ENCODE data around the gene CRTC1. TPM values are rescaled to one million over a fixed set of nuclear protein-coding genes. Genes with fewer than 3 reads are reported as not detected.
A peak's percentile ranks its signal among the peaks of the same experiment; 100 is the strongest.

CRTC1 gene
- total RNA-seq, 4 donors from 2014 or later, result 2.8 to 6.5 (median 5.6) TPM

DNA sequence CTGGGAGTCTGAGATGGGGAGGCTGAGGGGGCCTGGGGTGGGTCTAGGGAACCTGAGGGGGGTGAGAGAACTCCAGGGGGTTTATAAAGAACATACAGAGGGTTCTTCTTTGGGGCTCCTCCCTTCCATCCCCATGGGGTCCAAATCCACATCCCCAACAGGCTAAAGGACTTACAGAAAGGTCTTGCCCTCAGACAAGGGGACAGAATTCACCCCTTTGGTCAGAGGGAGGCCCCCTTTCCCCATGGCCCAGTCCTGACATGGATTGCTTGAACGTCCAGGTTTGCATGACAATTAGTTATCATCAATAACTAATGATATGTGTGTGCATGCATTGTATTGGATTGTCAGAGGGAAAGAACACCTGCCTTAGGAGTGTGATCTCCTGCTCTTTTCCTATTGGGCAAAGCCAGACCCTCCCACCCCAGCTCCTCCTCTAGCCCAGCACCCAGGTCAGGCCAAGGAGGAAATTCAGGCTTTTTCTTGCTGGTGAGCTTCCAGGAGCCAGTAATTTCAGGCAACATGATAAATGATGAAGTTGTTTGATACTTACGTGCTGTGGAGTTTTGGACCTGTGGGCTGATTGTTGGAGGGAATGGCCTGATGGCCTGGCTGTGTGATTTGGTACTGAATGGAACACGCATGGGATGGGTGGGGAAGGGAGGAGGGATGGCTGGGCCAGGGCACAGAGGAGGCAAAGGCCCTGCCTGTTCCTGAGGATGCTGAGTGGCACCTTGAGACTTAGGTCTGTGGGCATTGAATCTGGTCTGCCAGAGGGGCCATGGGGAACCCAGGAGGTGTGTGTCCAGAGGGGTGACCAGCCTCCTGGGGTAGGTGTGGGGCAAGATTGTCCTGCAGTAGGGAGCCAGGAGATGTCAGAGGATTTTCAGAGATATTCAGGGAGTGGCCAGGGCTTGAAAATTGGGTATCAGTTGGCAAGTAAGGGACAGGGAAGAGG, 45.5 kb upstream of the CRTC1 start:
- TF ChIP-seq, protein P1, sequence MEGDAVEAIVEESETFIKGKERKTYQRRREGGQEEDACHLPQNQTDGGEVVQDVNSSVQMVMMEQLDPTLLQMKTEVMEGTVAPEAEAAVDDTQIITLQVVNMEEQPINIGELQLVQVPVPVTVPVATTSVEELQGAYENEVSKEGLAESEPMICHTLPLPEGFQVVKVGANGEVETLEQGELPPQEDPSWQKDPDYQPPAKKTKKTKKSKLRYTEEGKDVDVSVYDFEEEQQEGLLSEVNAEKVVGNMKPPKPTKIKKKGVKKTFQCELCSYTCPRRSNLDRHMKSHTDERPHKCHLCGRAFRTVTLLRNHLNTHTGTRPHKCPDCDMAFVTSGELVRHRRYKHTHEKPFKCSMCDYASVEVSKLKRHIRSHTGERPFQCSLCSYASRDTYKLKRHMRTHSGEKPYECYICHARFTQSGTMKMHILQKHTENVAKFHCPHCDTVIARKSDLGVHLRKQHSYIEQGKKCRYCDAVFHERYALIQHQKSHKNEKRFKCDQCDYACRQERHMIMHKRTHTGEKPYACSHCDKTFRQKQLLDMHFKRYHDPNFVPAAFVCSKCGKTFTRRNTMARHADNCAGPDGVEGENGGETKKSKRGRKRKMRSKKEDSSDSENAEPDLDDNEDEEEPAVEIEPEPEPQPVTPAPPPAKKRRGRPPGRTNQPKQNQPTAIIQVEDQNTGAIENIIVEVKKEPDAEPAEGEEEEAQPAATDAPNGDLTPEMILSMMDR (IDR thresholded peaks at IDR 0.05), result no peak
- DNase-seq (ENCODE audit: low spot score) (no peak), ATAC-seq (ENCODE audit: low FRiP score) (no peak)

GRCh38 chr19:18639706-18640243, 43.7 kb upstream of the CRTC1 start:
- ATAC-seq (ENCODE audit: low FRiP score), result no peak
- TF ChIP-seq, protein P1 (IDR thresholded peaks at IDR 0.05), result no peak
- DNase-seq (ENCODE audit: low spot score), result no peak

- ATAC-seq (ENCODE audit: low FRiP score), result no peak
Observed at GRCh38 chr19:18644196-18645034, 39.1 kb upstream of the CRTC1 start.

GRCh38 chr19:18645035-18645511, 38.4 kb upstream of the CRTC1 start:
- peak; percentile 46 for ATAC-seq (ENCODE audit: low FRiP score)

More at GRCh38 chr19:18644196-18645034, 39.1 kb upstream of the CRTC1 start:
- no peak for DNase-seq (ENCODE audit: low spot score)
- TF ChIP-seq, protein P1 (IDR thresholded peaks at IDR 0.05), result no peak

DNA sequence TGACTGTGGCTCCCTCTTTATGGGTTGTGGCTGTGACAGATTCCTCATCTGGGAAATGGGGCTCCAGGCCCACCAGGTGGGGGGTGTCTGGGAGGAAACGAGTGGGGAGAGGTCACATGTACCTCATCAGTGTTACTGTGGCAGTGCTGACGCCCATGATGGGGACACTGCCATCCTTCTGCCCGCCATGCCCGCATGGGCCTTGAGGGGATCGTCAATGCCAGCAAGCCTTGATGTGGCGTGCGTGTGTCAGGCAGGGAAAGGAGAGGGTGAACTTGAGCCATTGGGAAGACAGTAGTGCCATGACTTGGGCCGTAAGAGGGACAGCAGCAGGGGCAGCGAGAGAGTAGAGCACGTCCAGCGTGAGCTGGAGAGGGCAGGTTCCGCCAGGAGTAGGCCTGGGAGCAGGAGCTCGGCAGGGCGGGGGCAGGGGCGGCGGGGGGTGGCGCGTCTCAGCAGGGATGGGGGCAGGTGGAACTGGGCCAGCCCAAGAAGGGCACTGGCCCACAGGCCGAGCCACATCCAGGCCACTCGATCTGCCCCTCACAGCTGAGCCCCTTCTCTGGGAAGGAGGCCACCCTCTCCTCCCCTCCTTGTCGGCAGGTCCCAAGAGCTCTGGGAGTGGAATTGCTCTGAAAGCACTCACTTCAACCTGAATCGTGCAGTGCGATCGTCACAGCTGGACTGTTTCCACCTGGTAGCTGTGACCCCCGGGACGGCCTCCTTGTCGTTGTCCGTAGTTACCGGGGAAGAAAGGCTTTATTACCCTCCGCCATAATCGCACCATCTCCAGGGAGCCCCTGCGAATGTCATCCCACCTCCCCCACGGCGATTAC, 36.7 kb upstream of the CRTC1 start:
- no peak for DNase-seq (ENCODE audit: low spot score)
- no peak for ATAC-seq (ENCODE audit: low FRiP score)
- TF ChIP-seq, protein P1 (IDR thresholded peaks at IDR 0.05), result no peak

More at GRCh38 chr19:18645035-18645511, 38.4 kb upstream of the CRTC1 start:
- TF ChIP-seq, protein P1 (IDR thresholded peaks at IDR 0.05), result no peak
- DNase-seq (ENCODE audit: low spot score), result no peak

DNA sequence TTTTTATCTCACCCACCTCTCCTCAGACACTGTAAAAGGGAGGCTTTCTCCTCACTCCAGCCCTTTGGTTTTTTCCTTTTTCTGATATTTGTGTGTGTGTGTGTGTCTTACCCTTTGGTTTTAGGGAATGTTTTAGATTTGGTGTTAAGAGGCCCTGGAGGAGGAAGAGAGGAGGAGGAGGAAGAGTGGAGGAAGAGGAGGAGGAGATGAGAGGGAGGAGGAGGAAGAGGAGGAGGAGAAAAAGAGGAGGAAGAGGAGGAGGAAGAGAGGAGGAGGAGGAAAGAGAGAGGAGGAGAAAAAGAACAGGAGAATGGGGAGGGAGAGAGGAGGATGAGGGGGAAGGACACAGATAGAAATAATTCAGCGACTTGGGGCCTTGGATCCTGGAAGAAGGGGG, 36.1 kb upstream of the CRTC1 start:
- TF ChIP-seq, protein P1 (IDR thresholded peaks at IDR 0.05), result no peak
- ATAC-seq (ENCODE audit: low FRiP score), result no peak

More for the DNA sequence above, 36.1 kb upstream of the CRTC1 start:
- no peak for DNase-seq (ENCODE audit: low spot score)

Data from omental fat pad (tissue), 4 donors.